GM18502 (cell line): ENCODE measurements around the gene UGCG.
"Not testable (repeated sequence)": the region's sequence is repeated elsewhere in the genome, so short reads cannot be mapped to it uniquely, and the experiment has no call there.

ENCODE experiments used
- ATAC-seq: cut with Tn5 transposase; IDR thresholded peaks from one replicate; pipeline ENCODE4 v1.9.1; 2021; ENCODE audit warnings: mild to moderate bottlenecking; ENCODE audit not compliant: unreplicated experiment, poor library complexity

UGCG gene

GRCh38 chr9:111944241-111944866, 47.7 kb downstream of the UGCG start:
- no peak for ATAC-seq

- peak; percentile 83 for ATAC-seq
These were observed 48.6 kb downstream of the UGCG start for GRCh38 chr9:111945216-111945615.

- ATAC-seq: not testable (repeated sequence)
These were observed 51.5 kb downstream of the UGCG start for GRCh38 chr9:111948109-111948508.

- no peak for ATAC-seq
These were observed 52.3 kb downstream of the UGCG start for GRCh38 chr9:111948951-111949350.

- ATAC-seq: no peak
These were observed 53.3 kb downstream of the UGCG start for GRCh38 chr9:111949919-111950318.

- no peak for ATAC-seq
These were observed 55.9 kb downstream of the UGCG start for GRCh38 chr9:111952559-111952958.

- no peak for ATAC-seq
These were observed 56.8 kb downstream of the UGCG start for GRCh38 chr9:111953444-111953843.

- ATAC-seq: no peak
These were observed 58.4 kb downstream of the UGCG start for GRCh38 chr9:111955048-111955447.

- ATAC-seq: no peak
These were observed 61.4 kb downstream of the UGCG start for GRCh38 chr9:111957856-111958631.

GRCh38 chr9:111959468-111960359, 63.1 kb downstream of the UGCG start:
- no peak for ATAC-seq

GRCh38 chr9:111960485-111960884, 63.9 kb downstream of the UGCG start:
- ATAC-seq: not testable (repeated sequence)

GRCh38 chr9:111961009-111961408, 64.4 kb downstream of the UGCG start:
- ATAC-seq: no peak

- no peak for ATAC-seq
These were observed 65.0 kb downstream of the UGCG start for GRCh38 chr9:111961575-111961974.

- no peak for ATAC-seq
These were observed 65.4 kb downstream of the UGCG start for GRCh38 chr9:111962021-111962420.

- no peak for ATAC-seq
These were observed 67.4 kb downstream of the UGCG start for GRCh38 chr9:111963995-111964394.

GRCh38 chr9:111965566-111966019, 69.0 kb downstream of the UGCG start:
- ATAC-seq: peak; percentile 82

GRCh38 chr9:111966124-111966723, 69.6 kb downstream of the UGCG start:
- ATAC-seq: no peak

GRCh38 chr9:111966861-111967291, 70.3 kb downstream of the UGCG start:
- ATAC-seq: no peak

GRCh38 chr9:111967621-111968020, 71.0 kb downstream of the UGCG start:
- ATAC-seq: no peak

GRCh38 chr9:111969061-111969460, 72.4 kb downstream of the UGCG start:
- ATAC-seq: no peak
